SK-N-SH treated with all-trans-retinoic acid at 6 μM for 48 hours (cell line): Measurements from ENCODE around the gene RNASE3.

ENCODE experiments used
- ARNTL ChIP-seq: fragments of 450-650 bp; formaldehyde crosslinking; IDR thresholded peaks from 2 replicates; pipeline ENCODE4 v1.5.0; 2020; ENCODE audit warnings: low read depth, mild to moderate bottlenecking, moderate library complexity, borderline replicate concordance
- CREB5 ChIP-seq: fragments of 250-450 bp; sonication (Bioruptor Pico); IDR thresholded peaks from 2 replicates; pipeline ENCODE4 v1.5.1; 2020; ENCODE audit warnings: low read depth, mild to moderate bottlenecking, moderate library complexity
- CSDC2 ChIP-seq: fragments of 250-450 bp; sonication (Bioruptor Pico); IDR thresholded peaks from 2 replicates; pipeline ENCODE4 v1.5.0; 2020; ENCODE audit warnings: mild to moderate bottlenecking, moderate library complexity
- ISL1 ChIP-seq: fragments of 250-450 bp; sonication (Bioruptor Pico); IDR thresholded peaks from 2 replicates; pipeline ENCODE4 v2.1.2; 2022; ENCODE audit warnings: mild to moderate bottlenecking, moderate library complexity
- PATZ1 ChIP-seq: fragments of 250-450 bp; sonication (Bioruptor Pico); IDR thresholded peaks from 2 replicates; pipeline ENCODE4 v1.8.0; 2020; ENCODE audit warnings: mild to moderate bottlenecking, moderate library complexity, borderline replicate concordance
- RARB ChIP-seq: fragments of 250-450 bp; sonication (Bioruptor Pico); IDR thresholded peaks from 2 replicates; pipeline ENCODE4 v1.8.0; 2021; ENCODE audit warnings: mild to moderate bottlenecking, moderate library complexity
- ZNF70 ChIP-seq: fragments of 450-650 bp; formaldehyde crosslinking; IDR thresholded peaks from 2 replicates; pipeline ENCODE4 v1.5.0; 2020; ENCODE audit warnings: mild to moderate bottlenecking, moderate library complexity

- TF ChIP-seq CREB5 (CRISPR knock-in tag): no peak
- no peak for TF ChIP-seq ZNF70
- no peak for TF ChIP-seq ARNTL
- TF ChIP-seq RARB (CRISPR knock-in tag): no peak
- TF ChIP-seq ISL1: no peak
- no peak for TF ChIP-seq PATZ1 (CRISPR knock-in tag)
- no peak for TF ChIP-seq CSDC2 (CRISPR knock-in tag)
Observed at GRCh38 chr14:20855652-20856291, 35.4 kb upstream of the RNASE3 start.
